ENCODE results near the gene ERBB4.

GRCh38 chr2:212264187-212264586 is 274.4 kb downstream of the ERBB4 start:
- no peak for TF ChIP-seq EZH2phosphoT487 (IDR thresholded peaks at IDR 0.05; ENCODE audit: borderline replicate concordance, low read length)
- TF ChIP-seq, protein P1, sequence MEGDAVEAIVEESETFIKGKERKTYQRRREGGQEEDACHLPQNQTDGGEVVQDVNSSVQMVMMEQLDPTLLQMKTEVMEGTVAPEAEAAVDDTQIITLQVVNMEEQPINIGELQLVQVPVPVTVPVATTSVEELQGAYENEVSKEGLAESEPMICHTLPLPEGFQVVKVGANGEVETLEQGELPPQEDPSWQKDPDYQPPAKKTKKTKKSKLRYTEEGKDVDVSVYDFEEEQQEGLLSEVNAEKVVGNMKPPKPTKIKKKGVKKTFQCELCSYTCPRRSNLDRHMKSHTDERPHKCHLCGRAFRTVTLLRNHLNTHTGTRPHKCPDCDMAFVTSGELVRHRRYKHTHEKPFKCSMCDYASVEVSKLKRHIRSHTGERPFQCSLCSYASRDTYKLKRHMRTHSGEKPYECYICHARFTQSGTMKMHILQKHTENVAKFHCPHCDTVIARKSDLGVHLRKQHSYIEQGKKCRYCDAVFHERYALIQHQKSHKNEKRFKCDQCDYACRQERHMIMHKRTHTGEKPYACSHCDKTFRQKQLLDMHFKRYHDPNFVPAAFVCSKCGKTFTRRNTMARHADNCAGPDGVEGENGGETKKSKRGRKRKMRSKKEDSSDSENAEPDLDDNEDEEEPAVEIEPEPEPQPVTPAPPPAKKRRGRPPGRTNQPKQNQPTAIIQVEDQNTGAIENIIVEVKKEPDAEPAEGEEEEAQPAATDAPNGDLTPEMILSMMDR (IDR thresholded peaks at IDR 0.05; ENCODE audit: low read depth, low read length, poor library complexity, severe bottlenecking): no peak

Data from DOHH2 (cell line).